Stimulated activated CD4-positive, alpha-beta T cell treated with anti-CD3 and anti-CD28 coated beads, Interleukin-4, amount 100 ng/mL, for 24 hours (primary cell): Measurements from ENCODE around the gene MRPS27.
"Not testable (repeated sequence)": the region's sequence is repeated elsewhere in the genome, so short reads cannot be mapped to it uniquely, and the experiment has no call there.

Source experiments
- DNase-seq: peaks from one replicate; pipeline ENCODE4 v3.0.0-alpha.2; 2020

MRPS27 gene

GRCh38 chr5:72197393-72197792 is 122.6 kb downstream of the MRPS27 start:
- DNase-seq: no peak

DNA sequence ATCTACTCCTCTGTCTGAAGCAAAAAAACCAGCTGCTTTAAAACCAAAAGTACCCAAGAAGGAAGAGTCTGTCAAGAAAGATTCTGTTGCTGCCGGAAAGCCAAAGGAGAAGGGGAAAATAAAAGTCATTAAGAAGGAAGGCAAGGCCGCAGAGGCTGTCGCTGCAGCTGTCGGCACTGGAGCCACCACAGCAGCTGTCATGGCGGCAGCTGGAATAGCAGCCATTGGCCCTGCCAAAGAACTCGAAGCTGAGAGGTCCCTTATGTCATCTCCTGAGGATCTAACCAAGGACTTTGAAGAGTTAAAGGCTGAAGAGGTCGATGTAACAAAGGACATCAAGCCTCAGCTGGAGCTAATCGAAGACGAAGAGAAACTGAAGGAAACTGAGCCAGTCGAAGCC is 124.5 kb downstream of the MRPS27 start:
- DNase-seq: no peak

GRCh38 chr5:72194846-72195245 is 125.2 kb downstream of the MRPS27 start:
- DNase-seq: peak; percentile 41

DNA sequence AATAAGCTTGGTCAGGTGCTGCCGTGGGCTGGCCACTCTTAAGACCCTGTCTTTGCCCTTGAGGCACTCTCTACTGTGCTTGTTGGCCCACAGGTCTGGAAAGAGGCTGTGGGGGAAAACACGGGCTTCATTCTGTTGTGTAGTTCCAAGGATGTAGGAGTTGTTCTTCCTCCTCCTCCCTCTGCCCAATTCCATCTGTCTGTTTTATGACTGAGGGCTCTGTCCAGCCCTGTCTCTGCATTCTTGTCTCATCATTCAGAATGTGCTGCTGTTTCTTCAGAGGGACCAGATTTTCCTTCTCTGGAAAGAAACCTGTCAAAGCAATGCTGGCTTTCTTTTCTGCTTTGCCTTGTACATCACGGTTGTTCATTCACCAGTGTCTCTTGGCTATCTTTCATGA is 128.6 kb downstream of the MRPS27 start:
- no peak for DNase-seq

DNA sequence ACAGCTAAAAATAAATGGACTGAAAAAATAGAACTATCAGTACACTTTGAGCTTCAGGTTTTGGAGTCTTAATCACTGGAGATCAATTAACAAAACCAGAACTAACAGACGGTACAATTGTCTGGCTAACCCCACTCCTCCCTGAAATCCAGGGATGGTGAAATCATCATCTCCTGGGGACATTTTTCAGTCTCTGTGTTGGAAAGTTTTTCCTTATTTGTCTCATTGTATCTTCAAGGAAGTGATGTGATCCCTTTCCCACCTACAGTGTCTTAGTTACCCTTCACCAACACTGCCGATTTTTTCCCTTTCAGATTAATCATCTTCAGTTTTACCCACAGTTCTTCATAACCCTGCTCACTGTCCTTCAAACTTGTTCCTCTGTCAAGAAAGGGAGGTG is 130.9 kb downstream of the MRPS27 start:
- no peak for DNase-seq

DNA sequence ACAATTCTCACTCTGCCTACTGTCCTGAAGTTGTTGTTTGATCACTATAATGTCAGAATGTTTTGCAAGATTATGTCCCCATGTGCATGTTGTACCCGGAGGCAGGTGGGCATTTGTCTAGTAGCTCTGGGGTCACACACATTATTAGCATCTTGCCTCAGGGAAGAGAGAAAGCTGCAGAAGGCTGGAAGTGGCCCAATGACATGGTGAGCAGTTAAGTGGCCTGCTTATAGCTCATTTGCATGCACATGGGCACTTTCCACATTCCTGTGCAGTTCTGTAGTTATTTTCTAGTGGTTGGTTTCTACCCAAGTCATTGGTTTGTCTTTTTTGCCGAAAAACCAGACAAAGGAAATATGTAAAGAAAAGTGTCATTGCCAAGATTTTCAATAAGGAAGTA is 131.9 kb downstream of the MRPS27 start:
- no peak for DNase-seq

DNA sequence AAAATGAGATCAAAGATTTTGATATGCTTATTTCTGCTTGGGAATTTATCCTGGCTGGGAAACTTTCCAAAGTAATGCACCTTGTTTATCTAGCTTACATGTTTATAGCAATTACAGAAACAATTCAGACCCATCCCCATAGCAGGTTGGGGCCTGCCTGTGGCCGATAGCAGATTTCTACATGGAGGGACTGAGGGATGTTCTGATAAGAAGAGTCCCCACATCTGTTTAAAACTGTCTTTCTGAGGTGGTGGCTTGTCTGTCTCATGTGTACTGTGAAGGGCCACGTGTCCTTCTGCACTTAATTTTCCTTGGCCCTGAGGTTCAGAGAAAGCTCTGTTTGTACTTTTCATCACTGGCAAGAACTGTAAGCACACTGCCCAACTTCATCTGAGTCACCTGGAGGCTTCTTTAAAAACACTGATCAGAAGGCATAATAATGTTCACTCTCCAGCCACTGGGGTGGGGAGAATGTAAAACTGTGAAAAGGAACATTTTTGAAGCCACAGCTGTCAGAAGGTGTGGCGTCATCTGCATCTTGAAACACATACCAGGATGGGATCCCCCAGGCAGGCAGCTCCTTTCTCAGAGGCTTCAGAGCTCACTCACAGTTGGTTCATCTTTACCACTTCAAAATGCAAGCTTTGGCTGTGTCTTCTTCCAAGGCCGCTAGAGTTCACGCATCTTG is 132.5 kb downstream of the MRPS27 start:
- DNase-seq: no peak

GRCh38 chr5:72185496-72186329 is 134.3 kb downstream of the MRPS27 start:
- no peak for DNase-seq

DNA sequence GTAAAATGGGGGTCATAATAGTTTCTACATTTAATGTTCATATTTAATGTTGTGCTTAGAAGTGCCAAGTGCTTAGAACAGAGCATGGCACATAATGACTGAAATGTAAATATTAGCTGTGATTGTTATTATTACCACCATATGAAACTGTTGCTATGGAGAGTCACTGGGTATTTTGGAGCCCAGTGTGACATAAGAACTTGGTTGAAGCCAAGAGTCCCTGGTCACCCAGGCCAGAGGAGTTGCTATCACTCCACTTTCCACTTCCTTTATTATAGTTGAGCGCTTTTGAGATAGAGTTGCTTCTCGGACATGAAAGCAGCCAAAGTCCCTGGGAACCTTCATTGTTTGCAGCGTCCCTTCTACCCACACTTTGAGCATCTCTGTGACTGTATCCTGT is 135.6 kb downstream of the MRPS27 start:
- DNase-seq: no peak

DNA sequence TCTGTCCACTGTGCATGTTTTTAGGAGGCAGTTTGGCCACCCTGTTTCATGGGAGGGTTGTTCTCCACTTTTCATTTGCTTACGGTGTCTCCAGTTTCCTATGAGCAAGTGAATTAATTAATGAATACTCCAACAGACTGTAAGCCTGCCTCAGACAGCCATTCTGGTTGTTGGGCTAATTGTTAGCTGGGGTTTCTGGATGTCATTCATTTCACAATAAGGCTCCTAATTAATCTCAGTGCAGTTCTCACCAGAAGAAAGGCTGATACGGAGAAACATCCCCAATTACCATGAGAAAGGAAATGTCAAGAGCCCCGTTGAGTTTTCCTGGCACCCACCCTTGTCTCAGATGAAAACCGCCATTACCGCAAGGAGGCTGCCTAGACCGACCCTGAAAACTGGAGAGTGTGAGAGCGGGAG is 136.9 kb downstream of the MRPS27 start:
- no peak for DNase-seq

GRCh38 chr5:72182686-72183085 is 137.4 kb downstream of the MRPS27 start:
- DNase-seq: no peak

DNA sequence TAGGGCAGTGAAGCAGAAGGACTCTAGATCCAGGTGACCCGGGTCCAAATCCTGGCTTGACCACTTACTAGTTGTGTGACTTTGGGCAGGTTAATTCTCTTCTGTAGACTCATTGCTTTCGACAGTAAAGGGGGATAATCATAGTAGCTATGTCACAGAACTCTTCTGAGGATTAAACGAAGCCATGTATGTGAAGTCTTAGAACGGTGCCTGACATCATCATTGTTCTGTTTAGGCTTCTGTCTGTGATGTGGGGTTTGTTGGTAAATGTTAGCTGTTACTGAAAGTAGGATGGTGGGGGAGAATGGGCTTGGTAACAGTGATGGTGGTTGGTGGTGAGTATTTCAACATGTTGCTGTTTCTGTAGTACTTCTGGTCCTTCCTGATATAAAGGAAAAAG is 139.1 kb downstream of the MRPS27 start:
- no peak for DNase-seq

GRCh38 chr5:72179816-72180440 is 140.1 kb downstream of the MRPS27 start:
- no peak for DNase-seq

GRCh38 chr5:72179028-72179815 is 140.8 kb downstream of the MRPS27 start:
- no peak for DNase-seq

GRCh38 chr5:72177538-72177937 is 142.5 kb downstream of the MRPS27 start:
- DNase-seq: no peak

GRCh38 chr5:72172786-72173185 is 147.3 kb downstream of the MRPS27 start:
- no peak for DNase-seq

- peak; percentile 13 for DNase-seq
Observed at GRCh38 chr5:72171667-72172066, 148.4 kb downstream of the MRPS27 start.

DNA sequence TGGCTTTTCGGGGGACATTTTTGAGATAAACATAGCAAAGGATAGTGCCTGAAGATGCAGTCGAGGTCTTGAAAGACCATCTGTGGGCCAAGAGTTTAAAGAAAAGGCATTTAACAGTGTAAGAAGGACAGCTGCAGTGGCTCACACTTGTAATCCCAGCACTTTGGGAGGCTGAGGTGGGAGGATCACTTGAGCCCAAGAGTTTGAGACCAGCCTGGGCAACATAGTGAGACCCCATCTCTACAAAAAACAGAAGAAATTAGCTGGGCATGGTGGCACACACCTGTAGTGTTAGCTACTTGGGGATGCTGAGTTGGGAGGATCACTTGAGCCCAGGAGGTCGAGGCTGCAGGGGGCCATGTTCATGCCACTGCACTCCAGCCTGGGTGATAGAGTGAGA is 148.9 kb downstream of the MRPS27 start:
- DNase-seq: not testable (repeated sequence)

GRCh38 chr5:72170101-72170500 is 149.9 kb downstream of the MRPS27 start:
- DNase-seq: no peak
